ENCODE data around the gene ORC5.

GRCh38 chr7:104150470-104150869 lies 57.3 kb downstream of the ORC5 start:
- TF ChIP-seq POLR2A (IDR thresholded peaks at IDR 0.05) (no peak), CTCF (IDR thresholded peaks at IDR 0.05 in 4 of 5, conservative IDR thresholded peaks at IDR 0.05 in 1 of 5) (no peak)
